HCT116 (cell line): ENCODE results near the gene RNF222. TPM values are rescaled to one million over a fixed set of nuclear protein-coding genes. Genes with fewer than 3 reads are reported as not detected.

Experiments
- ATAC-seq: fragments of 200-7000 bp; cut with Tn5 transposase; 2 replicates; pipeline ENCODE4 v1.9.1; 2020; ENCODE audit warnings: mild to moderate bottlenecking, moderate library complexity
- BruUV-seq: library from RNA; stranded (reverse); fragments of 400-500 nt; replicated peaks from 2 replicates; lab custom pipeline; 2021; lab: Mats Ljungman, UMichigan
- CTCF ChIA-PET: fragments of 300-600 bp; sonication (Branson Sonifier 250); formaldehyde crosslinking; loops from one replicate; lab custom pipeline; 2021; ENCODE audit warnings: antibody characterized with exemption; lab: Charles Lee
- POLR2A ChIA-PET: fragments of 300-600, 350-600 bp; sonication (Branson Sonifier 250); formaldehyde crosslinking; loops from one replicate; lab custom pipeline; 2021; ENCODE audit warnings: antibody characterized with exemption; lab: Charles Lee
- RAD21 ChIA-PET, 2 experiments: fragments of 300-600 bp; sonication (Branson Sonifier 250); formaldehyde crosslinking; loops; one replicate each; lab custom pipeline; 2023; ENCODE audit warnings: low total read pairs in 2 of 2; ENCODE audit not compliant: uncharacterized antibody in 2 of 2, unreplicated experiment in 2 of 2, low non-redundant PET in 1 of 2; lab: Charles Lee
- DNase-seq: peaks from one replicate; pipeline ENCODE4 v3.0.0-alpha.2; 2010; ENCODE audit warnings: low read depth, low spot score
- H2AFZ ChIP-seq: fragments of 200-600 bp; shearing (Covaris generic), sonication (generic); 2 replicates; pipeline ENCODE4 v1.6.1; 2017; ENCODE audit warnings: low read depth, mixed run types, mixed read lengths, antibody characterized with exemption, low read length; ENCODE audit not compliant: poor library complexity, severe bottlenecking
- H3K27ac ChIP-seq: 2 replicates; pipeline ENCODE4 v1.5.1; 2012; ENCODE audit warnings: low read depth, low read length
- H3K27me3 ChIP-seq: fragments of 200-600 bp; sonication (generic); 2 replicates; pipeline ENCODE4 v1.6.1; 2016; ENCODE audit warnings: mixed run types, low read length, mixed read lengths; ENCODE audit not compliant: insufficient read depth
- H3K36me3 ChIP-seq, 2 experiments: fragments of 200-500 bp in 1 of 2; fragments of 200-600 bp in 1 of 2; sonication (Bioruptor generic) in 1 of 2; sonication (generic) in 1 of 2; 2 replicates each; pipeline versions ENCODE4 v1.5.1 to v1.6.1; 2014 to 2016; ENCODE audit warnings: low read length in 2 of 2, inconsistent platforms in 1 of 2, mixed read lengths in 1 of 2, mixed run types in 1 of 2; ENCODE audit not compliant: insufficient read depth in 2 of 2, control insufficient read depth in 1 of 2
- H3K4me1 ChIP-seq, 2 experiments: fragments of 200-600 bp in 1 of 2; sonication (generic) in 1 of 2; 2 replicates each; pipeline versions ENCODE4 v1.5.1 to v1.6.1; 2012 to 2017; ENCODE audit warnings: low read length in 2 of 2, inconsistent platforms in 1 of 2, mild to moderate bottlenecking in 1 of 2, mixed read lengths in 1 of 2, mixed run types in 1 of 2, moderate library complexity in 1 of 2; ENCODE audit not compliant: insufficient read depth in 2 of 2, control insufficient read depth in 1 of 2
- H3K4me2 ChIP-seq: fragments of 200-600 bp; sonication (generic); 2 replicates; pipeline ENCODE4 v1.6.1; 2017; ENCODE audit warnings: mixed run types, low read length, mixed read lengths
- H3K4me3 ChIP-seq, 2 experiments: fragments of 200-600 bp in 1 of 2; sonication (generic) in 1 of 2; replicated peaks in 1 of 2; 2 replicates each; pipeline ENCODE4 v1.5.1; 2011 to 2016; ENCODE audit warnings: low read length in 2 of 2, control low read depth in 1 of 2, low read depth in 1 of 2, mild to moderate bottlenecking in 1 of 2, mixed read lengths in 1 of 2, mixed run types in 1 of 2
- H3K79me2 ChIP-seq: fragments of 200-600 bp; sonication (generic); 2 replicates; pipeline ENCODE4 v1.6.1; 2017; ENCODE audit warnings: mild to moderate bottlenecking, mixed run types, low read length, moderate library complexity, mixed read lengths; ENCODE audit not compliant: insufficient read depth
- H3K9ac ChIP-seq: fragments of 200-600 bp; sonication (generic); 2 replicates; pipeline ENCODE4 v1.6.1; 2016; ENCODE audit warnings: low read length, mixed read lengths
- H3K9me2 ChIP-seq: fragments of 200-600 bp; sonication (generic), shearing (Covaris generic); 2 replicates; pipeline ENCODE4 v1.6.1; 2017; ENCODE audit warnings: mixed run types, mild to moderate bottlenecking, moderate library complexity; ENCODE audit not compliant: insufficient read depth
- H3K9me3 ChIP-seq, 2 experiments: fragments of 200-500 bp in 1 of 2; fragments of 200-600 bp in 1 of 2; sonication (Bioruptor generic) in 1 of 2; sonication (generic) in 1 of 2; 2 replicates each; pipeline ENCODE4 v1.6.1; 2014 to 2017; ENCODE audit warnings: low read length in 2 of 2, mixed read lengths in 2 of 2, inconsistent platforms in 1 of 2, low read depth in 1 of 2, mild to moderate bottlenecking in 1 of 2, mixed run types in 1 of 2, moderate library complexity in 1 of 2; ENCODE audit not compliant: control insufficient read depth in 1 of 2, insufficient read depth in 1 of 2
- H4K20me1 ChIP-seq: fragments of 200-600 bp; sonication (generic), shearing (Covaris generic); 2 replicates; pipeline ENCODE4 v1.6.1; 2017; ENCODE audit warnings: mixed run types, mild to moderate bottlenecking, moderate library complexity; ENCODE audit not compliant: insufficient read depth
- CBX3 ChIP-seq: IDR thresholded peaks from 2 replicates; pipeline ENCODE4 v1.6.1; 2012; ENCODE audit warnings: low read depth
- CEBPB ChIP-seq: IDR thresholded peaks from 2 replicates; pipeline ENCODE4 v1.6.1; 2012; ENCODE audit warnings: low read depth
- EZH2 ChIP-seq: fragments of 200-600 bp; sonication (generic); IDR thresholded peaks from 2 replicates; pipeline ENCODE4 v1.6.1; 2017; ENCODE audit warnings: antibody characterized with exemption, mixed run types
- FOSL1 ChIP-seq: IDR thresholded peaks from 2 replicates; pipeline ENCODE4 v1.6.1; 2012; ENCODE audit warnings: low read depth
- MAX ChIP-seq: IDR thresholded peaks from 2 replicates; pipeline ENCODE4 v1.6.1; 2012
- POLR2A ChIP-seq: IDR thresholded peaks from 2 replicates; pipeline ENCODE4 v1.7.0; 2011; ENCODE audit warnings: borderline replicate concordance; ENCODE audit not compliant: insufficient read depth, insufficient read length; ENCODE audit errors: extremely low read depth
- RAD21 ChIP-seq: IDR thresholded peaks from 2 replicates; pipeline ENCODE4 v1.6.1; 2012; ENCODE audit warnings: low read depth, mild to moderate bottlenecking
- SIN3A ChIP-seq: IDR thresholded peaks from 2 replicates; pipeline ENCODE4 v1.6.1; 2012; ENCODE audit warnings: low read depth
- SRF ChIP-seq: IDR thresholded peaks from 2 replicates; pipeline ENCODE4 v1.6.1; 2012; ENCODE audit warnings: low read depth
- TCF7L2 ChIP-seq: IDR thresholded peaks from 2 replicates; pipeline ENCODE4 v1.7.0; 2011; ENCODE audit warnings: borderline replicate concordance, inconsistent platforms; ENCODE audit not compliant: insufficient read depth, insufficient read length; ENCODE audit errors: extremely low read depth
- ZFX ChIP-seq: fragments of 450-650 bp; IDR thresholded peaks from 2 replicates; pipeline ENCODE4 v1.6.1; 2017
- ZNF274 ChIP-seq: fragments of 200-500 bp; sonication (Bioruptor generic); IDR thresholded peaks from 2 replicates; pipeline ENCODE4 v1.6.1; 2014; ENCODE audit warnings: mild to moderate bottlenecking, low read depth, low read length, inconsistent platforms
- intact Hi-C: fragments of 100-400 bp; cut with micrococcal nuclease; formaldehyde crosslinking; loops from 2 replicates; pipeline ENCODE4 v1.10.0; 2022
- total RNA-seq: library from RNA; stranded (reverse); gene quantifications from one replicate; pipeline ENCODE4 v1.2.1, GENCODE V29; 2021; ENCODE audit not compliant: unreplicated experiment
- TF ChIP-seq, protein P1 (sequence below): IDR thresholded peaks from 2 replicates; pipeline ENCODE4 v1.6.1; 2012
- TF ChIP-seq, protein P2 (sequence below): IDR thresholded peaks from 2 replicates; pipeline ENCODE4 v1.6.1; 2011; ENCODE audit warnings: mild to moderate bottlenecking, low read length, moderate library complexity; ENCODE audit not compliant: insufficient replicate concordance; ENCODE audit errors: extremely low read depth
- TF ChIP-seq, protein P3 (sequence below): IDR thresholded peaks from 2 replicates; pipeline ENCODE4 v1.6.1; 2012; ENCODE audit warnings: low read depth

RNF222 gene
- total RNA-seq, 1 experiment from 2014 or later = not detected

DNA sequence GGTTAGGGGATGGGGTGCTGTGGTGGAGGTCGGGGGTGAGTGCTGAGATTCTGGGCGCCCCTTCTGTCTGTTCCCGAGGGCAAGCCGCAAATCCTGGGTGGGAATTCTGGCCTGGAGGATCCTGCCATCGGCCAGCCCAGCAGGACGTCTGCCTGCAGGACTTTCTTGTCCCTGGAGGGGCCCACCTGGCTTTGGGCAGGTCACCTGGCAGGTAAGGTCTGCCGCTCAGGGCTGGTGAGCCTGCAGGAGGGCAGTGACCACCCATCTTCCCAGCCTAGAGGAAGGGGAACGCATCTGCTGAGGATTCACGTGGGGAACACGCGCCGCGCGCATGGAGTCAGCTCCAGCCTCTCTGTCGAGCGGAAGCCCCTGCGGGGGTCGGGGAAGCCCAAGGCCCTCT lies 5.4 kb downstream of the RNF222 start (continued):
- TF ChIP-seq, protein P1, sequence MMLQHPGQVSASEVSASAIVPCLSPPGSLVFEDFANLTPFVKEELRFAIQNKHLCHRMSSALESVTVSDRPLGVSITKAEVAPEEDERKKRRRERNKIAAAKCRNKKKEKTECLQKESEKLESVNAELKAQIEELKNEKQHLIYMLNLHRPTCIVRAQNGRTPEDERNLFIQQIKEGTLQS = no peak

DNA sequence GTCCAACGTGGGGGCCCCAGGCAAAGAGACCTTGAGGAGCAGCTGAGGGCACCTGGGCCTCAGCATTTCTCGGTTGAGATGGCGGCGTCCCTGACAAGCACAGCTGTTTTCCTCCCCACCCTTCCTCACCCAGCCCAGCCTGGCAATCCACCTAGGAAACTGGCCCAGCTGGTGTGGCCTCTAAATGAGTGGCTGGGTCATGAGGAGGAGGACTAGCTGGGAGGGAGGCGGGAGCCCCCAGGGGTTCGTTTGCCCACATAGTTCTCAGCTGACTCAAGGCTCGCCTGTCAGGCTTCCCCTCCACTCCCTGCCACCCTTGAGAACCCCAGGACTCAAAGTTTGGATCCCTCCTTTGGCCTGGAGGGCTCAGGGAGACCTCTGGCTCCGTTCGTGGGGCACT lies 5.9 kb downstream of the RNF222 start:
- Histone ChIP-seq H3K79me2 (no peaks in the 10 kb centered on the region), H3K9ac (no peak overlapping the region), H2AFZ (no peak overlapping the region), H3K36me3 (no peaks in the 10 kb centered on the region), H3K4me1 (peaks cover 0 to 22% of the 10 kb centered on the region in 2 experiments; a peak in 2 of 4 replicates), H3K27ac (no peak overlapping the region), H3K4me3 (no peak overlapping the region), H3K4me2 (peak overlapping the region; percentile 15; the same call in 1 of the 2 replicates), H3K27me3 (no peaks in the 10 kb centered on the region), H3K9me3 (no peaks in the 10 kb centered on the region), H3K9me2 (no peaks in the 10 kb centered on the region), H4K20me1 (no peaks in the 10 kb centered on the region)
- DNase-seq = no peak
- ChIA-PET CTCF (interaction anchor here (1.0 to 1.5 kb wide), 2 partner anchors 18 to 332 kb away, joined by 3 to 4 read pairs; no protein-coding TSS in a partner anchor), POLR2A (interaction anchor here (2.2 kb wide), 1 partner anchor 8 kb away, joined by 12 read pairs; the partner anchor contains the start of gene RPL26), RAD21 (no interaction called here)
- intact Hi-C loops = no loop called here
- ATAC-seq = peak; percentile 37
- no TSS peak for BruUV-seq
- TF ChIP-seq CBX3 = no peak
- TF ChIP-seq FOSL1 = no peak
- TF ChIP-seq EZH2 = no peak
- TF ChIP-seq SIN3A = no peak
- TF ChIP-seq POLR2A = no peak
- TF ChIP-seq SRF = no peak
- TF ChIP-seq, protein P1 = no peak
- TF ChIP-seq MAX = no peak
- no peak for TF ChIP-seq RAD21
- no peak for TF ChIP-seq ZFX
- TF ChIP-seq CEBPB = no peak
- TF ChIP-seq, protein P2, sequence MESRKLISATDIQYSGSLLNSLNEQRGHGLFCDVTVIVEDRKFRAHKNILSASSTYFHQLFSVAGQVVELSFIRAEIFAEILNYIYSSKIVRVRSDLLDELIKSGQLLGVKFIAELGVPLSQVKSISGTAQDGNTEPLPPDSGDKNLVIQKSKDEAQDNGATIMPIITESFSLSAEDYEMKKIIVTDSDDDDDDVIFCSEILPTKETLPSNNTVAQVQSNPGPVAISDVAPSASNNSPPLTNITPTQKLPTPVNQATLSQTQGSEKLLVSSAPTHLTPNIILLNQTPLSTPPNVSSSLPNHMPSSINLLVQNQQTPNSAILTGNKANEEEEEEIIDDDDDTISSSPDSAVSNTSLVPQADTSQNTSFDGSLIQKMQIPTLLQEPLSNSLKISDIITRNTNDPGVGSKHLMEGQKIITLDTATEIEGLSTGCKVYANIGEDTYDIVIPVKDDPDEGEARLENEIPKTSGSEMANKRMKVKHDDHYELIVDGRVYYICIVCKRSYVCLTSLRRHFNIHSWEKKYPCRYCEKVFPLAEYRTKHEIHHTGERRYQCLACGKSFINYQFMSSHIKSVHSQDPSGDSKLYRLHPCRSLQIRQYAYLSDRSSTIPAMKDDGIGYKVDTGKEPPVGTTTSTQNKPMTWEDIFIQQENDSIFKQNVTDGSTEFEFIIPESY = no peak
- no peak for TF ChIP-seq TCF7L2
- TF ChIP-seq, protein P3, sequence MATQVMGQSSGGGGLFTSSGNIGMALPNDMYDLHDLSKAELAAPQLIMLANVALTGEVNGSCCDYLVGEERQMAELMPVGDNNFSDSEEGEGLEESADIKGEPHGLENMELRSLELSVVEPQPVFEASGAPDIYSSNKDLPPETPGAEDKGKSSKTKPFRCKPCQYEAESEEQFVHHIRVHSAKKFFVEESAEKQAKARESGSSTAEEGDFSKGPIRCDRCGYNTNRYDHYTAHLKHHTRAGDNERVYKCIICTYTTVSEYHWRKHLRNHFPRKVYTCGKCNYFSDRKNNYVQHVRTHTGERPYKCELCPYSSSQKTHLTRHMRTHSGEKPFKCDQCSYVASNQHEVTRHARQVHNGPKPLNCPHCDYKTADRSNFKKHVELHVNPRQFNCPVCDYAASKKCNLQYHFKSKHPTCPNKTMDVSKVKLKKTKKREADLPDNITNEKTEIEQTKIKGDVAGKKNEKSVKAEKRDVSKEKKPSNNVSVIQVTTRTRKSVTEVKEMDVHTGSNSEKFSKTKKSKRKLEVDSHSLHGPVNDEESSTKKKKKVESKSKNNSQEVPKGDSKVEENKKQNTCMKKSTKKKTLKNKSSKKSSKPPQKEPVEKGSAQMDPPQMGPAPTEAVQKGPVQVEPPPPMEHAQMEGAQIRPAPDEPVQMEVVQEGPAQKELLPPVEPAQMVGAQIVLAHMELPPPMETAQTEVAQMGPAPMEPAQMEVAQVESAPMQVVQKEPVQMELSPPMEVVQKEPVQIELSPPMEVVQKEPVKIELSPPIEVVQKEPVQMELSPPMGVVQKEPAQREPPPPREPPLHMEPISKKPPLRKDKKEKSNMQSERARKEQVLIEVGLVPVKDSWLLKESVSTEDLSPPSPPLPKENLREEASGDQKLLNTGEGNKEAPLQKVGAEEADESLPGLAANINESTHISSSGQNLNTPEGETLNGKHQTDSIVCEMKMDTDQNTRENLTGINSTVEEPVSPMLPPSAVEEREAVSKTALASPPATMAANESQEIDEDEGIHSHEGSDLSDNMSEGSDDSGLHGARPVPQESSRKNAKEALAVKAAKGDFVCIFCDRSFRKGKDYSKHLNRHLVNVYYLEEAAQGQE = no peak
- no peak for TF ChIP-seq ZNF274
